Thyroid gland (tissue), 4 donors: ENCODE data around the gene ACKR3. TPM values are rescaled to one million over a fixed set of nuclear protein-coding genes. Genes with fewer than 3 reads are reported as not detected.

Source experiments
- DNase-seq, 2 donors: peaks; one replicate each; pipeline ENCODE4 v3.0.0-alpha.2; 2019
- H3K27ac ChIP-seq, 3 donors: fragments of 200-600 bp; sonication (generic); 1 replicate in 2 of 3; 2 replicates in 1 of 3; pipeline ENCODE4 v1.5.1; 2016 to 2019; ENCODE audit warnings: mild to moderate bottlenecking in 1 of 3, moderate library complexity in 1 of 3
- H3K27me3 ChIP-seq: fragments of 200-600 bp; sonication (generic); one replicate; pipeline ENCODE4 v1.5.1; 2019
- H3K36me3 ChIP-seq, 2 donors: fragments of 200-600 bp; sonication (generic); one replicate each; pipeline ENCODE4 v1.5.1; 2016 to 2019
- H3K4me1 ChIP-seq, 2 donors: fragments of 200-600 bp; sonication (generic); one replicate each; pipeline ENCODE4 v1.5.1; 2017 to 2019
- H3K4me3 ChIP-seq, 3 donors: fragments of 200-600 bp; sonication (generic); replicated peaks in 1 of 3; 1 replicate in 2 of 3; 2 replicates in 1 of 3; pipeline ENCODE4 v1.5.1; 2016; ENCODE audit warnings: mild to moderate bottlenecking in 1 of 3
- H3K9me3 ChIP-seq: fragments of 200-600 bp; sonication (generic); one replicate; pipeline ENCODE4 v1.5.1; 2017
- CTCF ChIP-seq, 6 experiments: fragments of 200-600 bp in 3 of 6; fragments of 450-650 bp in 3 of 6; sonication (generic) in 3 of 6; IDR thresholded peaks; one replicate each; pipeline ENCODE4 v1.5.1; 2016 to 2019; ENCODE audit warnings: antibody characterized with exemption in 6 of 6, mild to moderate bottlenecking in 2 of 6, inconsistent platforms in 1 of 6, moderate library complexity in 1 of 6
- POLR2A ChIP-seq, 2 donors: fragments of 450-650 bp; IDR thresholded peaks; one replicate each; pipeline ENCODE4 v1.6.1; 2017; ENCODE audit warnings: antibody characterized with exemption in 2 of 2, mild to moderate bottlenecking in 2 of 2, moderate library complexity in 1 of 2
- WGBS, 2 donors: methylation state at CpG; one replicate each; pipeline ENCODE4 v1.1.5; 2017; 5-methylcytosine and 5-hydroxymethylcytosine counted together
- intact Hi-C: fragments of 100-400 bp; cut with DNase I; formaldehyde crosslinking; loops from one replicate; pipeline ENCODE4 v1.15.1; 2023
- total RNA-seq, 4 donors: library from RNA; depleted of rRNA; stranded (reverse); fragments of >200 nt; gene quantifications; one replicate each; pipeline ENCODE4 v1.2.3, GENCODE V29; 2016

The ACKR3 gene
- total RNA-seq, 4 donors from 2014 or later: 32.2 to 68.5 (median 54.8) TPM

GRCh38 chr2:236548179-236548921 lies 21.3 kb upstream of the ACKR3 start:
- no peak for TF ChIP-seq POLR2A (IDR thresholded peaks at IDR 0.05)
- no peak for TF ChIP-seq CTCF (IDR thresholded peaks at IDR 0.05)
- H3K36me3 ChIP-seq: no peaks in the 10 kb centered on the region
- H3K9me3 ChIP-seq: no peaks in the 10 kb centered on the region
- intact Hi-C loops: no loop called here
- DNase-seq: no peak
- no peaks in the 10 kb centered on the region for H3K27me3 ChIP-seq
- no peaks in the 10 kb centered on the region for H3K4me1 ChIP-seq
- WGBS, 2 donors: 89 to 92% methylated on average over 5 of the region's 5 CpGs
- no peak overlapping the region for H3K4me3 ChIP-seq
- no peak overlapping the region for H3K27ac ChIP-seq

- 92 to 98% methylated on average over 4 of the region's 4 CpGs for WGBS, 2 donors
- Histone ChIP-seq H3K27ac (no peak overlapping the region), H3K36me3 (no peaks in the 10 kb centered on the region), H3K4me1 (no peaks in the 10 kb centered on the region), H3K27me3 (no peaks in the 10 kb centered on the region), H3K9me3 (no peaks in the 10 kb centered on the region), H3K4me3 (no peak overlapping the region)
- no peak for TF ChIP-seq CTCF (IDR thresholded peaks at IDR 0.05)
- TF ChIP-seq POLR2A (IDR thresholded peaks at IDR 0.05): no peak
- no peak for DNase-seq
- intact Hi-C loops: no loop called here
Observed at GRCh38 chr2:236549165-236549564, 20.5 kb upstream of the ACKR3 start.

GRCh38 chr2:236550290-236550689 lies 19.3 kb upstream of the ACKR3 start:
- no peak for TF ChIP-seq CTCF (IDR thresholded peaks at IDR 0.05)
- H3K4me1 ChIP-seq: no peaks in the 10 kb centered on the region
- no peaks in the 10 kb centered on the region for H3K27me3 ChIP-seq
- H3K27ac ChIP-seq: no peak overlapping the region
- DNase-seq: no peak
- intact Hi-C loops: no loop called here
- WGBS, 2 donors: 95 to 97% methylated on average over 8 of the region's 8 CpGs
- H3K9me3 ChIP-seq: no peaks in the 10 kb centered on the region
- H3K36me3 ChIP-seq: no peaks in the 10 kb centered on the region
- no peak overlapping the region for H3K4me3 ChIP-seq

GRCh38 chr2:236550701-236551465 lies 18.7 kb upstream of the ACKR3 start:
- TF ChIP-seq POLR2A (IDR thresholded peaks at IDR 0.05) (no peak), CTCF (IDR thresholded peaks at IDR 0.05) (no peak)
- intact Hi-C loops: no loop called here
- Histone ChIP-seq H3K36me3 (no peaks in the 10 kb centered on the region), H3K4me3 (no peak overlapping the region), H3K27ac (no peak overlapping the region), H3K27me3 (no peaks in the 10 kb centered on the region), H3K9me3 (no peaks in the 10 kb centered on the region), H3K4me1 (no peaks in the 10 kb centered on the region)
- no peak for DNase-seq
- 80 to 85% methylated on average over 13 of the region's 13 CpGs for WGBS, 2 donors
